Osteoblast (primary cell): Measurements from ENCODE around the gene PLCL2. TPM values are rescaled to one million over a fixed set of nuclear protein-coding genes. Genes with fewer than 3 reads are reported as not detected.
A peak's percentile ranks its signal among the peaks of the same experiment; 100 is the strongest.
"Not testable (repeated sequence)": the region's sequence is repeated elsewhere in the genome, so short reads cannot be mapped to it uniquely, and the experiment has no call there.

Source experiments
- DNase-seq: peaks from one replicate; pipeline ENCODE4 v3.0.0; 2011; ENCODE audit warnings: low spot score, mixed read lengths; ENCODE audit not compliant: insufficient read length; ENCODE audit errors: missing footprints
- H2AFZ ChIP-seq: 2 replicates; pipeline ENCODE4 v1.6.0; 2011; ENCODE audit warnings: mild to moderate bottlenecking, low read length
- H3K27ac ChIP-seq: 2 replicates; pipeline ENCODE4 v1.5.1; 2011; ENCODE audit warnings: mild to moderate bottlenecking, low read depth, low read length, moderate library complexity
- H3K27me3 ChIP-seq: 2 replicates; pipeline ENCODE4 v1.6.0; 2012; ENCODE audit warnings: mild to moderate bottlenecking, control low read depth, inconsistent platforms, low read length, moderate library complexity; ENCODE audit not compliant: insufficient read depth
- H3K36me3 ChIP-seq: 2 replicates; pipeline ENCODE4 v1.5.1; 2011; ENCODE audit warnings: mild to moderate bottlenecking, low read length, control low read depth, moderate library complexity; ENCODE audit not compliant: insufficient read depth
- H3K4me1 ChIP-seq: 2 replicates; pipeline ENCODE4 v1.5.1; 2011; ENCODE audit warnings: mild to moderate bottlenecking, low read length, control low read depth, moderate library complexity; ENCODE audit not compliant: insufficient read depth
- H3K4me2 ChIP-seq: 2 replicates; pipeline ENCODE4 v1.6.0; 2011; ENCODE audit warnings: mild to moderate bottlenecking, low read length; ENCODE audit not compliant: insufficient read depth
- H3K4me3 ChIP-seq: fragments of 200-600 bp; sonication (generic); 3 replicates; pipeline ENCODE4 v1.5.1; 2012; ENCODE audit warnings: mild to moderate bottlenecking, low read length, inconsistent platforms; ENCODE audit not compliant: insufficient read depth
- H3K79me2 ChIP-seq: 2 replicates; pipeline ENCODE4 v1.6.0; 2012; ENCODE audit warnings: mild to moderate bottlenecking, low read length, control low read depth, inconsistent platforms; ENCODE audit not compliant: insufficient read depth
- H3K9me3 ChIP-seq: 2 replicates; pipeline ENCODE4 v1.5.1; 2011; ENCODE audit warnings: low read depth, low read length, control low read depth
- H4K20me1 ChIP-seq: 2 replicates; pipeline ENCODE4 v1.6.0; 2012; ENCODE audit warnings: mild to moderate bottlenecking, low read length, control low read depth; ENCODE audit not compliant: insufficient read depth
- total RNA-seq: library from RNA; depleted of rRNA; stranded (reverse); fragments of >200 nt; gene quantifications from 2 replicates; pipeline ENCODE4 v1.2.3, GENCODE V29; 2012
- TF ChIP-seq, protein P1 (sequence below): IDR thresholded peaks from 2 replicates; pipeline ENCODE4 v1.5.1; 2011; ENCODE audit warnings: mild to moderate bottlenecking, low read depth, low read length, moderate library complexity; ENCODE audit errors: extremely low read depth

The PLCL2 gene
- total RNA-seq, 1 donor: 5.1 TPM

DNA sequence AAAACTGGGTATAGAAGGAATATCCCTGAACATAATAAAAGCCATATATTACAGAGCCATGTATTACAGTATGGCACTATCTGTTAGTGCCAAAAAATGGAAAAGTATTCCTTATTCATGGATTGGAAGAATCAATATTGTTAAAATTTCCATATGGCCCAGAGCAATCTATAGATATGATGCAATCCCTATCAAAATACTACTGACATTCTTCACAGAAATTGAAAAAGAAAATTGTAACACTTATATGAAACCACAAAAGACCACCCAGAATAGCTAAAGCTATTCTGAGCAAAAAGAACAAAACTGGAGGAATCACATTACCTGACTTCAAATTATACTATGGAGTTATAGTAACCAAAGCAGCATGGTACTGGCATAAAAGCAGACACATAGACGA lies 218.8 kb downstream of the PLCL2 start:
- TF ChIP-seq, protein P1, sequence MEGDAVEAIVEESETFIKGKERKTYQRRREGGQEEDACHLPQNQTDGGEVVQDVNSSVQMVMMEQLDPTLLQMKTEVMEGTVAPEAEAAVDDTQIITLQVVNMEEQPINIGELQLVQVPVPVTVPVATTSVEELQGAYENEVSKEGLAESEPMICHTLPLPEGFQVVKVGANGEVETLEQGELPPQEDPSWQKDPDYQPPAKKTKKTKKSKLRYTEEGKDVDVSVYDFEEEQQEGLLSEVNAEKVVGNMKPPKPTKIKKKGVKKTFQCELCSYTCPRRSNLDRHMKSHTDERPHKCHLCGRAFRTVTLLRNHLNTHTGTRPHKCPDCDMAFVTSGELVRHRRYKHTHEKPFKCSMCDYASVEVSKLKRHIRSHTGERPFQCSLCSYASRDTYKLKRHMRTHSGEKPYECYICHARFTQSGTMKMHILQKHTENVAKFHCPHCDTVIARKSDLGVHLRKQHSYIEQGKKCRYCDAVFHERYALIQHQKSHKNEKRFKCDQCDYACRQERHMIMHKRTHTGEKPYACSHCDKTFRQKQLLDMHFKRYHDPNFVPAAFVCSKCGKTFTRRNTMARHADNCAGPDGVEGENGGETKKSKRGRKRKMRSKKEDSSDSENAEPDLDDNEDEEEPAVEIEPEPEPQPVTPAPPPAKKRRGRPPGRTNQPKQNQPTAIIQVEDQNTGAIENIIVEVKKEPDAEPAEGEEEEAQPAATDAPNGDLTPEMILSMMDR: no peak
- no peaks in the 10 kb centered on the region for H3K36me3 ChIP-seq
- no peak for DNase-seq

DNA sequence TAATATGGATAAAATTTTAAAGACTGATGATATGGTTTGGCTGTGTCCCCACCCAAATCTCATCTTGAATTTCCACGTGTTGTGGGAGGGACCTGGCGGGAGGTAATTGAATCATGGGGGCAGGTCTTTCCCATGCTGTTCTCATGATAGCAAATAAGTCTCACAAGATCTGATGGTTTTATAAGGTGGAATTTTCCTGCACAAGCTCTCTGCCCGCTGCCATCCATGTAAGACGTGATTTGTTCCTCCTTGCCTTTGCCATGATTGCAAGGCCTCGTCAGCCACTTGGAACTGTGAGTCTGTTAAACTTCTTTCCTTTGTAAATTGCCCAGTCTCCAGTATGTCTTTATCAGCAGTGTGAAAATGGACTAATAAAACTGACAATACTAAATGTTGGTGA lies 222.0 kb downstream of the PLCL2 start:
- not testable (repeated sequence) for H3K9me3 ChIP-seq, DNase-seq, H3K4me1 ChIP-seq, H3K27me3 ChIP-seq, H3K36me3 ChIP-seq, H4K20me1 ChIP-seq, H3K27ac ChIP-seq, H3K4me2 ChIP-seq, H3K4me3 ChIP-seq, H3K79me2 ChIP-seq, H2AFZ ChIP-seq

More for the DNA sequence above, 218.8 kb downstream of the PLCL2 start:
- Histone ChIP-seq H3K4me2 (no peak overlapping the region), H3K27me3 (no peaks in the 10 kb centered on the region), H3K4me1 (no peaks in the 10 kb centered on the region), H4K20me1 (no peaks in the 10 kb centered on the region), H3K4me3 (no peak overlapping the region), H2AFZ (no peak overlapping the region), H3K27ac (no peak overlapping the region), H3K9me3 (no peaks in the 10 kb centered on the region), H3K79me2 (no peaks in the 10 kb centered on the region)

DNA sequence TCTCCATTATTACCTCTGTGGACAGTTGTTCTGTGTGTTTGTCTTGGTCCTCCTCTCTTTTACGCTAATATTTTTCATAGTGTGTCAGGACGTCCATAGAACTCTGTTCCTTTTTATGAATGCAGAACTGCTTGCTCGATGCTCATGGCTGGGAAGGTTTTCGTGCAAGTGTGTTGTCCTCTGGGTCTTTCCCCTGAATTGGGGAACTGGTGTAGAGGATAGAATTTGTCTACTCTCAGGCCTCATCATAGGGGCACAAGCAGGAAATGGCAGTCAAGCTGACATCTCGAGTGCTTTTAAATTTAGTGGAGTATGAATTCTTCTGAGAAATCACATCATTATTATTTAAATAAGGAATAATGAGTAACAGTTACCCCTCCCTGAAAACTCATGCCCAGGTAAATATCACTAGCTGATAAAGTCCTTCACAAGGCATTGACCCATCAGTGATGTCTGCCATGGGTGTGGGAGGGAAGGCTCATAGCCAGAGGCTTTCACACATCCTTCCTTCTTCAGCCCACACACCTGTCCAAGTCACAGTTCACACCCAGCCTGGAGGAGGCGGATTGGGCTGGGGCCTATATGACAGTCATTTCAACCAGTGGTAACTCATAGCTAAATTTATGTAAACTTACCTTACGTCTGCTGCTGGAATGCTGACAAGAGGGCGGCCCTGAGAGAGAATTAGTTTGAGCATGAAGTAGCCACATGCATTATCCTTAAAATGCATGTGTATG lies 226.1 kb downstream of the PLCL2 start:
- H3K4me2 ChIP-seq: no peak overlapping the region
- TF ChIP-seq, protein P1: no peak
- no peak for DNase-seq
- no peaks in the 10 kb centered on the region for H4K20me1 ChIP-seq
- no peaks in the 10 kb centered on the region for H3K36me3 ChIP-seq
- no peak overlapping the region for H2AFZ ChIP-seq
- H3K27me3 ChIP-seq: no peaks in the 10 kb centered on the region
- no peak overlapping the region for H3K27ac ChIP-seq
- no peak overlapping the region for H3K4me3 ChIP-seq
- H3K79me2 ChIP-seq: no peaks in the 10 kb centered on the region
- H3K9me3 ChIP-seq: no peaks in the 10 kb centered on the region
- H3K4me1 ChIP-seq: peaks cover 3% of the 10 kb centered on the region

DNA sequence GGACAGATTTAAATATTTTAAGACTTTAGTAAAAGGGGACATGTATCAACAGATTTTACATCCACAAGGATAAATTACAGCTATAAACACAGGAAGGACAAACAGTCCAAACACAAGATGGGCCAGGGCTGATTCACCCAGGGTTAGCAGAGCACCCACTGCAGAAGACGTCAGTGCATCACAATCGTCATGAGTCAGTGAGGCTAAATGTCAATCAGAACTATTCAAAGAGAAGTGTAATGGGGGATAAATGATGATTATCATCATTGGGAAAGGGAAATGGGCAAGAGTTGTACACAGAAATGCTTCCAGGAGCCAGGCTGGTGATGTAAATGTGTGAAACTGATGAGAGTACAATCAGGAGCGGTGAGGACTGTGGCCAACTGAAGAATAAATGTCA lies 226.8 kb downstream of the PLCL2 start:
- no peaks in the 10 kb centered on the region for H3K27me3 ChIP-seq
- no peak overlapping the region for H3K4me2 ChIP-seq
- TF ChIP-seq, protein P1: no peak
- peaks cover 3% of the 10 kb centered on the region for H3K4me1 ChIP-seq
- no peaks in the 10 kb centered on the region for H4K20me1 ChIP-seq
- no peaks in the 10 kb centered on the region for H3K36me3 ChIP-seq
- no peaks in the 10 kb centered on the region for H3K9me3 ChIP-seq
- no peaks in the 10 kb centered on the region for H3K79me2 ChIP-seq
- H3K27ac ChIP-seq: no peak overlapping the region
- H3K4me3 ChIP-seq: no peak overlapping the region
- no peak for DNase-seq
- peak overlapping the region; percentile 22 for H2AFZ ChIP-seq
